OCI-M1 (cell line): ENCODE data around the gene ZIC1.

Experiments
- DNase-seq: peaks from one replicate; lab custom pipeline; 2025; lab: John Stamatoyannopoulos, UW

ZIC1 gene

DNA sequence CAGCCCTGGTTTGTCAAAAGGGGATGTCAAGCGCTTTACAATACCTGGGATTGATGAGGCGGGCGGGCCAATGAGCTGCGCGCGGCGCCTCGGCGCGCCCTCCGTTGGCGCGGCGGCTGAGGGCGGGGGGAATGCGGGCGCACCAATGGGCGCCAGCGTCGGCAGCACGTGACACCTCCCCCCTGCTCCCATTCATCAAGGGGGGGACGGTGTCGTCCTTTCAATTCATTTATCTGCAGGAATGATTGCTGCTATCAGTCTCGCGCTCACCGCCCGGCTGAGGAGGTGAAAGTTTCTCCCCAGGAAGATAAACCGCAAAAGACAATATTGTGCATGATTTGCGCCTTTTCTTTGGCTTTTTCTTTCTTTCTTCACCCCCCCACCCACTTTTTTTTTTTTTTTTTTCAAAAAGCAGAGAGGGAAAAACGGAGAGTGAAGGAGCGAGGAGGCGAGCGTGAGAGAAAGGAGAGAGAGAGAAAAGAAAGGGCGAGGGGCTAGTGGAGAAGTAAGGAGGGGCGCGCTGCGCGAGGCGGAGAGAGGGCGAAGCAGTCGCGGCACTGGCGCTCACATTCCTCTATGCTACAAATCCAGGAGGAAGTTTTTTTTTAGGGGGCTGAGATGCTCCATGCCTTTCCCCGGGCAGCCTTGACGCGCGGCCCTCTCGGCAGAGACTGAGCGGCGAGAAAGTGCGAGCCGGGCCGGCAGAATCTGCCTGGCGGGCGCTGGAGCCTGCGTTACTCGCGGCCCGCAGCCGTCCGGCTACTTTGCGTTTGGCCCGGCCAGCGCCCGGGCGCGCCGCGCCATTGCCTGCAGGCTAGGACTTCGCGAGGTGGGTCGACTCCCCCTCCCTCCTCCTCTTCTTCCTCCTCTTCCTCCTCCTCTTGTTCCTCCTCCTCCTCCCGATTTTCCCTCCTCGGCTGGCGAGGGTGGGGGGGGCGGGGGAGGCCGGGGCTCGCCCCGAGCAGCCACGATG lies at the start of gene ZIC1:
Gene ZIC1, plus strand, starts transcription at position 223 of the 973 bp plus-strand sequence. Its CDS starts 748 bp downstream, at position 971.
- no peak for DNase-seq

GRCh38 chr3:147360051-147360439 lies 49.1 kb upstream of the ZIC1 start:
- DNase-seq = no peak

DNA sequence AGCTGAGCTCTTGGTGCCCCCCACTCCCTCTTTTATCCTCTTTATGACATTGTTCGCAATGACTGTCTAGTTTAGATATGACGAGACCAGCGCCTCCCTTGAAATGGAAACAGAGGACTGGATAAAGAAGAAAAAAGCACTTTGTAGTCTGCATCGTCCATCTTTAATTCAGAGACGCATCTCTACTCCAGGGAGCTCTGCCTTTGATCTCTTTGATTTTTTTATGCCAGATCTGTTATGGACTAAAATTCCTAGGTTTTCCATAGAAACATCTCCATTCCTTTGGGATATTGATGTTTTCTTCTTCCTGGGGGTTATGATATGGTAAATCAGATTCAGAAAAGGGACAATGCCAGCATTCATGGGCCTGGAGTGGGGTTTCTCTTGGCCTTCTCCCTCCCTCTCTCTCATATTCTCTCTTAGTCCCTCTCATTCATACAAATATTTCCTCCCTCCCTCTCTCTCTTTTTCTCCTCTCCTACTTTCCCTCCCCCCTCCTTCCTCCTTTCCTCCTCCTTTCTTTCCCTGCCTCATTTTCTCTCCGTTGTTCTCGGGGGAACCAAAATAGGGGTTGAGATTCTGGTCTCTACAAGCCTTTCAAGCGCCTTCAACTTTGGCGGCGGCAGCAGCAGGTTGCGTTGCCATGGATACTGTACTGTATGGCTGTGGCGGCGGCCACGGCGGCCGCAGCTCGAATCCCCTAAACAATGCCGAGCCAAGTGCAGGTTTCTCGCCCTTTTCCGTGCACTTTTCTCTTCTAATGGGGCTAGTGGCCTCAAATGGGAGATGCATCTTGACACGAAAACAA lies 48.3 kb upstream of the ZIC1 start:
- DNase-seq = no peak

GRCh38 chr3:147361454-147362420 lies 47.4 kb upstream of the ZIC1 start:
- peak; percentile 78 for DNase-seq

DNA sequence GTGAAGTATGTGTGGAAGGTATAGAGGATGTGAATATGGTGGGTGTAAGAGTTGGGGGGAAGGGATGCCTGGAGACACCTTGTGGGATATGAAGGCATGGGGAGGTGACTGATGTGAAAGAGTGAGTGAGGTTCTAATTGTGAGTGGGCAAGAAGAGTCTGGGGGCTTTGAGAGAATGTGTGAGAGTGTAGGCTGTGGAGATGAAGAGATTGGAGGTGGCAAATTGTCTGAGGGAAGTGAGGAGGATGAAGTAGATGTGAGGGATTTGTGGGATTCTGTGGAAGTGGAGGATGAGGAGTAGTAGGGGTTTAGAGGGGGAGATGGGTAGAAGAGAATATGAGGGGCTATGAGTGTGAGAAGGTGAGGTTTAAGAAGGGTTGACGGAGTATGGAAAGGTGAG lies 44.4 kb upstream of the ZIC1 start:
- DNase-seq = no peak

- no peak for DNase-seq
These were observed 43.7 kb upstream of the ZIC1 start for GRCh38 chr3:147365196-147366115.

DNA sequence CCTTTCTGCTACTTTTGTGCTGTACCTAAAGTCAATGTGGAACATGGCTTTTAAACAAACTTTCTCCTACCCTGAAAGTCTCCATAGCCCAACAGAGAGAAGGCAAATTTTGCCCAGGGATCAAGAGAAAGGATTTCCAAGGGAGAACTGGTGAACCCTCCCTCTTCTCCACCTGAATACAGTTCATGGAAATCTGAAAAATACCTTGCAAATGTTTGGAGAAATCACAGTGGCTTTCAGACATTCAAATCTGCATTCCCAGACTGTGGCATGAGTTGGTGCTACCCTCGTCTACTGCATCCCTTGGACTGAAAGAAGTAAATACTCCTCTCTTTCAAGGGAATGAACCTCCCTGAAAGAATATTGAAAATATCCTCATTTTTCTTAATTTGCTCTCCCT lies 41.5 kb upstream of the ZIC1 start:
- no peak for DNase-seq

DNA sequence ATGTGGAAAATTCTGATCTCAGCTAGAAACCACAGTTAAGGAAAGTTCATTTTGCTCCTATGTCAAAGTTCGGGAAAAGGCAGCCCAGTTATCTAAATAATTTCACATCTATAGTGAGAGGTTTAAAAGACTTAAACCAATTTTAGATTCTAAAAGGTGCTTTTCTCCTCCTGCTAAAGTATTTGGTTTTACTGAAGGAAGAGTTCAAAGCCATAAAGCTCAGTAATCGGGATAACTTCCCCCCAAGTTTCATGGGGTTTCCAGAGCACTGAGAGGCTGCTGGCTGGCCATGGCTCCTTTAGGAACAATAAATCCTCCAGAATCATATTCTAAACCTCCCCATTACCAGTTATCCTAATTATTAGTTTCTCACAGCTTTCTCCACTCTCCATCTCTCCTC lies 41.0 kb upstream of the ZIC1 start:
- DNase-seq = no peak

DNA sequence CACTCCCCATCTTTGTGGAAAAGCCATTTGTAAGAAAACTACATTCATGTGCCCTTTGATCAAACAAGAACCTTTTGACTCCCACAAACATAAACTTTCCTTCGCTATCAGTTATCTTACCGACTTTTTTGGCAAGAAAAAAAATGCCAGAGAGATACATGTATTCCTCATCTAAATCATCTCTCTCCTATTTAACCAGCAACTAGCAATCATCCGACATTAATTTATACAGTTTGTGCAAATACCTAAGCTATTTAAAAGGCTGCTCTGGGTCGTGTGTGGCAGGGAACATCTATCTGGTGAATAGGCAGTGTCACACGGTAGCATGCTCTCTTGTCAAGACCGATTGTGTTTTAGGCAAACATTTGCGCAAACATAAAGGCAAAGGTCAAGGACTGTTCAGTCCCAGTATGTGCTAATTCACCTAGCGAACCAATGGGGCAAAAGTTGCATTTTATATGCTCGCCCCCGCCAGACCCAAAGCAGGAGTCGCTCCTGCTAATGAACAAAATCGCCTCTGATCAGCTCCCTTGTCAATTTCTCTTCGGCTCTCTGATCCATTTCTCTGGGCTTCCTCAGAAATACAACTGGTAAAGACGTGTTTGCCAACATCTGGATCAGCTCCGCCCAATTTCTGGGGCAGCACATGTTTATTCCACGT lies 40.5 kb upstream of the ZIC1 start:
- DNase-seq = no peak

- no peak for DNase-seq
These were observed 39.9 kb upstream of the ZIC1 start for GRCh38 chr3:147369231-147369630.

- no peak for DNase-seq
These were observed 39.5 kb upstream of the ZIC1 start for GRCh38 chr3:147369661-147370123.

GRCh38 chr3:147370349-147370748 lies 38.8 kb upstream of the ZIC1 start:
- DNase-seq = no peak

GRCh38 chr3:147371140-147371539 lies 38.0 kb upstream of the ZIC1 start:
- no peak for DNase-seq

- DNase-seq = no peak
These were observed 37.3 kb upstream of the ZIC1 start for GRCh38 chr3:147371771-147372340.

DNA sequence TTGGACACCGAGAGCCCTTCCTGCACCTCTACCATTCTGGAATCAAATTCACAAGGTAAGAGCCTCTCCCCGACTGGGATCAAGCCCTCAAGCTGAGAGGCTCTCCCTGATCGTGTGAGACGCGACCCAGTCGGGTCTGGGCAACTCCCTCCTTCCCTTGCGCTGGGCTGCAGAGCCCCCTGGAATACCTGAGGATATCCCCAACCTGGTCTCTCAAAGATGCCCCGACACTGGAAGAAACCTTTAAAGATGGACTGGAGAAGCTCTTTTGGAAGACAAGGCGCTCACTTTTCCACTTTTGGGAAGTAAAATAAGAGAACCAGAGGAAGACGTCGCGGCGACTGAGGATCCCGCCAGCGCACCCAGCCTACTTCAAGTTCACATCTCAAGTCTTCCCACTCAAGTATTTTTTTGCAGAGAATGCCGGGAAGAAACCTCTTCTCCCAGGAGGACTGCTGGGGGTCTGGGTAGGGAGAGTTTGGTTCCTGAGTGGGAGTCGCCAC lies 36.6 kb upstream of the ZIC1 start:
- DNase-seq = no peak

GRCh38 chr3:147373301-147373700 lies 35.9 kb upstream of the ZIC1 start:
- DNase-seq = no peak

GRCh38 chr3:147377412-147378367 lies 31.5 kb upstream of the ZIC1 start:
- no peak for DNase-seq

- no peak for DNase-seq
These were observed 29.5 kb upstream of the ZIC1 start for GRCh38 chr3:147379651-147380050.
